Stimulated activated CD4-positive, alpha-beta T cell treated with anti-CD3 and anti-CD28 coated beads, TNF-alpha, amount 100 ng/mL, for 1 hour (primary cell): Measurements from ENCODE around the gene ADAMTS20.
"Not testable (repeated sequence)": the region's sequence is repeated elsewhere in the genome, so short reads cannot be mapped to it uniquely, and the experiment has no call there.

Experiments
- DNase-seq, 3 donors: peaks; one replicate each; pipeline ENCODE4 v3.0.0-alpha.2; 2020; ENCODE audit warnings: low read depth in 3 of 3, low spot score in 1 of 3

Gene ADAMTS20

DNA sequence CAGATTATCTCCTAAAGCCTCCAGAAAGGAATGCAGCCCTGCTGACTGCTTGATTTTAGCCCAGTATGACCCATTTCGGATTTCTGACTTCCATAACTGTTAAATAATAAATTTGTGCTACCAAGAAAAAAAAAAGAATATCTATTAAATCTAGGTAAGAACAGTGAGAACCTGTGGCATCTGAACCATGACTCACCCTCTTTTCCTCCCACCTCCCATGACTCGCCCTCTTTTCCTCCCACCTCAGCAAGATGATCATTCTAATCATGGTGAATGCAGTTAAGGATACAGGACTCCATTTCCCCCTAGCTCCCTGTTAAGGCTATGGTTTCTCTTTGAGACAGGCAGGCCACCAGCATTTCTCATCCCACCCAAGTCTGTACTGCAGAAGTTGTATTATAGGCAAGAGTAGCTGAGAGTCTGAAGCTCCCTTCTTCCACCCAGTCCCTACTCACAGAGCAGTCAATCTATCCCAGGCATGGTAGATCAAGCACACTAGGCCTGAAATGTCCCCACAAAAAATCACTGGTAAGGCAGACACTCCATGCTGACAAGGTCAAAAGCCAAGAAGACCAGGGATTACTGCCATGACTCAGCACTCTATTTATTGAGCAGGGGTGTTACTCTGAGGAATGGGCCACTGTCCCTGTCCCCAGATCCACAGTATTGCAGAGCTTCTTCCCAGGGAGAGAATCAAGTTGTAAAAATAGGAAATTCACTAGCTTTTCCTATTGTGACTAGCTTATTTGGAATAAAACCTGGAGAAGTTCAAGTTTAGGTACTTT lies 188.9 kb downstream of the ADAMTS20 start:
- DNase-seq = no peak

DNA sequence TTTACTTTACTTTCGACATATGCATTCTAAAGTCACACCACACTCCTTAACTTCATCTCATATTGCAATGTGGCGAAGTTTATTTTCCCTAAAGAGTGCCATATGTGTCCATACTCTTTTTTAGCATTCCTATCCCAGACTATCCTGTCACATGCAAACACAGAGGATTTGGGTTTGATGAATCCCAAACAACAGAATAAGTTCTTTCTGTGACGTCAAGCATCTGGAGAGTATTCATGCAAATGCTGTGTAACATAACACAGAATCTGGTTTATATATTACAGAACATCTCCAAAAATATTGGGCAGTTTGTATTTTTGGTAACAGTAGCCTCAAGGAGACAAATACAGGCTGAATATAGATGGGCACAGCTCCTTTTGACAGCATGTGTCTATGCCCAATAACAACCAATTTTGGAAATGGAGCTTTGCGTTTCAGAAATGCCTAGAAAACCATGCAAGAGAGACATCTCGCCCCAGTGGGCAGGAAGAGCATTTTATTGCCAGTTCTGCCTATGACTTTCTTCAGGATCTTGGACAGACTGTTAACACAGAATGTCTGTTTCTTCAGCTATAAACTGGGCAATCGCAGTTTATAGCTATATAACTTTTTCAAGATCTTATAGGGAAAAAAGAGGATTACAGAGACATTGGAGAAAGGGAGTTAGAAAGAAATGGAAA lies 190.8 kb downstream of the ADAMTS20 start:
- no peak for DNase-seq

- DNase-seq = not testable (repeated sequence)
Measured at GRCh38 chr12:43360001-43360400, 192.0 kb downstream of the ADAMTS20 start.

DNA sequence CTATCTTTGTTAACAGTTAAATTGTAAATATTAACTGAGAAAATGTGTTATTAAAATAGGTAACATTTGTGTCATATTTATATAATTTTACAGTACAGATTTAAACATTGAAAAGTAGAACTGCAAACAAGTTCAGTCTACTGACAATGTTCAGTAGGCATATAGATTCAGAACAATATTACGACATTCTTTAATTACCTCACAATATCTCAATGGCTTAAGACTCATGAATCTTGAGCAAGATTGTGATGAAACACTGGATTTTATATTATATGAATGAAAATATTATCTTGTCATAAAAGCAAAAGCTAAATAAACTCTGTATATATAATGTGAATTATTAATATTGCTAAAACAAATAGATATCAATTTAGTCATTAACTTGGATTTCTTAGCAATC lies 194.9 kb downstream of the ADAMTS20 start:
- no peak for DNase-seq

- DNase-seq = no peak
Measured at GRCh38 chr12:43352001-43352400, 200.0 kb downstream of the ADAMTS20 start.

DNA sequence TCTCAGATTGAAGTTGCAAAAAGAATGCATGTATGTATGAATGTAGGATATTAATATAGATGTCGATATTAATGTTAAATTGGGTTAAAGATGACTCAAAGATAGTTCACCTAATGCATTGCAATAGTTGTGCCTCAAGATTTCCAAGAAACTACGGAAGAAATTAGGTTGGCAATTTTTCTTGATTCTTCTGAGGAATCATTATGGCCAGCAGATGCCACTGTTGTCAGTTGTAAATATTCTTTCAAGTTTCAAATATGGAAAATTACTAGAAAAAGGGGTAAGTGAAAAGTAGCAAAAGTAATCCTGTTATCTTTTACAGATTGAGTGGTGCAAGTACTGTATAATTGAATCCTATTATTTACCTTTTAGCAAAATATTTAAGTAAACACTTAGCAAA lies 202.1 kb downstream of the ADAMTS20 start:
- DNase-seq = no peak

GRCh38 chr12:43348221-43348620 lies 203.8 kb downstream of the ADAMTS20 start:
- no peak for DNase-seq

DNA sequence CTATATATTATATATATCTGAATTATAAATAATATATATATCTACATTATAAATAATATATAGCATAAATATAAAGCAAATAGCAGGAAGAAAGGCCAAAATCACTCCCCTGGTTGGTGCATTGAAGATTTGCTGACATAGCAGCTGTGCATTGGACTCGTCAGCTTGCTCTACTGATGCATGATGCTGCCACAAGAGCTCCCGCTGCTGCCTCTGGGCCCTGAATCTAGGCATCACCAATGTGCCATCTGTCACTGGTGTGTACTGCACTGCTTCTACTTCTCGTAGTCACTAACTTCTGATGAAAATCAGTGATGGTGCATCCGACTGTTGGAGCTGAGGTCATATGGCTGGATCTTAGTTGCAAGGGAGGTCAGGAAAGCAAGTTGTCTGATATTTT lies 205.0 kb downstream of the ADAMTS20 start:
- DNase-seq = no peak

GRCh38 chr12:43345023-43345422 lies 207.0 kb downstream of the ADAMTS20 start:
- DNase-seq = no peak

- not testable (repeated sequence) for DNase-seq
Measured at GRCh38 chr12:43341785-43342313, 210.2 kb downstream of the ADAMTS20 start.

DNA sequence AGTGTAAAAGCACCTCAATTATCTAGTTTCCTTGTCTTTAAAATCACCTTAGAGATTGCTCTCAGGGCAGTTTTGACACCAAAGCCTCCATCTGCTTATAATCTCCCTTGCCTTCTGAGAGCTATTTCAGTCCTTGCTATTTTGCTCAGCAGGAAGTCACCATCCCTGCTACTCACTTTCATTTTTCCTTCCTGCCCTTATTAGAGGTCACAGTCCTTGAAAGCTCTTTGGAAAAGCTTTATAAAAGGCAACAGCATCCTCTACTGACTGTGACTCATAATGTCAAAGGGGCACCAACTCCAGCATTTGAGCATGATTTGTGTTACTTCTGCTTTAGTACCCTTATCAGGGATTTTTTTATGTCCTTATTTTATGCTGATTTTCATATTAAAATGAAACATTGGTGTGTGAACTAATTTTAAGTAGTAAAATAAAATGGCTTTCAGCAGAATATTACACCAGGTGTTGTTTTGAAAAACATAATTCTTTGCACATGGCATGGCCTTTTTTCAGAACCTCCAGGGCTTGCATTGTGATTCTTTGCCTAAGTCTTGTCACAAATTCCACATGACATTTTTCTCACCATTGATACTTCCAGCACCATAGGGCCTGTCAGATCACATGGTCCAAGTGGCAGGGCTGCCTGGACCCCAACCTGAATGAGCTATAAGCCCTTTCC lies 213.0 kb downstream of the ADAMTS20 start:
- no peak for DNase-seq

DNA sequence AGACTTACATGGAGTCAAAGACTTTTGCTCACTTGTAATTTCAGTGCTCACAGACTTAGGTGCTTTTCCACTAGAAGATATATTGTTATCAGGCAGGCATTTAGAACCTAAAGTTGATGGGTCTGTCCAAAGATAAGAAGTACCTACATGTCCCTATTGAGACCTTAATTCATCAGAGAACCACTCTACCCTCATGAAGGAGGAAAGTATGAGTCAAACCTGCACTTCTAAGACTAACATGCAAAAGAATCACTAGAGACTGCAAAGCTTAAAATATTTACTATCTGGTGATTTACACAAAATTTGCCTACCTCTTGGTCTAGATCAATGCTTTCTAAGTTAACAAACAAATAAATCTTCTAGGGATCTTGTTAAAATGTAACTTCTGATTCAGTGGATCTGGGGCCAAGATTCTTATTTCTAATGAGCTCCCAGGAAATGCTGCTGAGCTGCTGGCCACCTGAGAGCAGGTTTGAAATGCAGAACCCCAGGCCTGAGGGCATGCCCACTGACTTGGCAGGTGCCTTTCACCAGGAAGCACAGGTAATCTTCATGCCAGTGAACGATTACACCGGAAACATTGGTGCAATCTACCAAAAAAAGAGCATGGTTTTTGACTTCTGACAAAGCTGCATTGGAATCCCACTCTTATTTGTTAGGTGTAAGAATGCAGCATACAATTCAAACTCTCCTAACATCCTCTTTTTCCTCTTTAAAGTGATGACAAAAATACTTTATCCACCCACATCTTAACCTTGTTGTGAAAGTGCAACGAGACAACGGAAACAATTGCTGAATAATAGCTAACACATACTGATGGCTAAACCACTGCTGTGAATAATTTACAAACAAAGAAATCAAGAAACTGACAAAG lies 214.2 kb downstream of the ADAMTS20 start:
- no peak for DNase-seq

DNA sequence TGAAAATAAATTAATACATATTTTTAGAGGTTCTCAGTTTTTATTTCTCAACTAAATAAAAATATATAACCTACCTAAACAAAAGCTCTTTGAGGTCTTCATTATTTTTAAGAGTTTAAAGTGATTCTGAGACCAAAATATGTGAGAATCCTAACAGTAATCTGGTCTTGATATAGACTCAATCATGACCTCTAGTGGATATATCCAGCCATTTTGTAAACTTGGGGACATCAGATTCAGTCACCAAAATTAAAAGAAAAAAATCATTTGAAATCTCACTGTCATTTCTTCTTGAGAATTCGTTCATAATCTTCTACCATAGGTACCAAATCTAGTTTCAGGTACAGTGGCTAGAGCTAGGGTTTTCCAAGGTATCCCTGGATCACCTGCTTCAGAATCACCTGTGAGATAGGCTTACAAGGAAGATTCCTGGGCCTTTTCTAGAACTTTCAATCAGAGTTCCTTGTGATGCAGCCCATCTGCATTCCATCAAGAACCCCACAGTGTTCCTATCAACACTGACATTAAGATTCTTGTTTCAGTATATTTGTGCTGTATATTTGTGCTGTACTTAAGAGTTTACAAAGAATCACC lies 214.9 kb downstream of the ADAMTS20 start:
- no peak for DNase-seq

DNA sequence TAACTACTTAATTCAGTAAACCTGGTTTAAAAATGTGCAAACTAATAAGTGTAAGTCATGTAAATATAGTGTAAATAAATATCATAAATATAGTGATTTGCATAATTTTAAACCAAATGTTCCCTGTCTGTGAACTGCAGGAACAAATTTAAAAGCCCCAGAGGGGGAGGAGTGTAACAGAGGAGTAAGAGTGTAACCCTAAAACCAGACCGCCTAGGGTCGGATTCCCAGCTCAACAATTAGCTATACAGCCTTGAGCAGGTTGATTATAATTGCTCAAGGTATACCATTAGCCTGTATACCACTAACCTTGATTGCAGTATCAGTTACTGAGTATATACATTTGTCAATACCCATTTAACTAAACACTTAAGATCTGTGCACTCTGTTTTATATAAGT lies 218.4 kb downstream of the ADAMTS20 start:
- no peak for DNase-seq

GRCh38 chr12:43332977-43333640 lies 218.9 kb downstream of the ADAMTS20 start:
- no peak for DNase-seq

DNA sequence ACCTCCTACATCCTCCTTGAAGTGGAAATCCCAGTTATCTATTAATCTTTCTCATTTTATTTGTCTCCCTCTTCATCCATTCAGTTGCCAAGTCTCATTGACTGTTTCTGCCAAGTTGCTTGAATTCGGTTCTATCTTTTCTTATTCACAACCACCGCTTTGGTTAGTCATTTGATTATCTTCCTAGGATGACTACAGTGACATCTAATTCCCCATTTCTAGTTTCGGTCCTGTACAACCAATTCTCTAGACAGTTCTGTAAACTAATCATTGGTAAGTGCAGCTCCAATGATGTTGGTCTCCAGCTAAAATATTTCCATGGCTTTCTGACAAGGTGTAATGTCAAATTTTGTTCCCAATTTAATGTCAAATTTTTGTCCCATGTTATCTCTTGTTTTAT lies 220.1 kb downstream of the ADAMTS20 start:
- DNase-seq = no peak

- DNase-seq = no peak
Measured at GRCh38 chr12:43329375-43329774, 222.6 kb downstream of the ADAMTS20 start.

DNA sequence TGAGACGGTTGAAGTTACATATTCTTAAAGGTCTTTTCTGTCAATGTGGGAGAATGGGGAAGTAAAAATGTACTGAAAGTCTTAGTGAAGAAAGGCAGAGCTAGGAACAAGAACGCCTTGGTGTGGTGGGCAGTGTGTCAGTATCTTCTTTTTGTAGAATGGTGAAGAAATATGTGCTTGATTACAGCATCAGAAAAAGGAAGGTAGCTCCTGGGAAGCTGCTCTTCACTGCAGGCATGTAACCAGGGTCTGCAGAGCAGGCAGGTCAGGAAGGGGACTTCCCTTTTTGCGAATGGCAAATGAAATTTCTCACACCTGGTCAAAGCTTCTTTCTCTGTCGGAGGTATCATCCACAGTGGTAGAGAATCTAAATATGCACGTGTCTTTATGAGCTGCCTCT lies 226.2 kb downstream of the ADAMTS20 start:
- no peak for DNase-seq

- no peak for DNase-seq
Measured at GRCh38 chr12:43320281-43320680, 231.7 kb downstream of the ADAMTS20 start.

DNA sequence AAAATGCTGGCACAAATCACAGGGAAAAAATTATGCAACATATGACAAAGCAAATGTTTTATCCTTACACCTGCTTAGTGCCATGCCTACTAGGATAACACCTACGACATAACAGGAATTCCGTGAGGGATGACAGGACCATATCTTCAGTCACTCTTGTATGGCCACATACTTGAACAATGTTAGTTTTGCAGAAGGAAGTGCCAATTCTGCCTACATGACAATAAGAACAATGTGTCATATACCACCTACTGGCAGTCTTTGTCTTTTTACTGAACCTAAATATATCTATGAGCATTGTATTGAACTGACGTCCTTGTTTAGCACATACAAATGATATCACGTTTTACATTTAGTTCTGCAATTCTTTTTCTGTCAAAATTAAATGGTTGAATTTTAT lies 234.0 kb downstream of the ADAMTS20 start:
- DNase-seq = no peak
